GM12865 (cell line): Measurements from ENCODE around the gene CACNA1S.

Experiments used
- DNase-seq: peaks from one replicate; pipeline ENCODE4 v3.0.0; 2010; ENCODE audit warnings: low read depth
- H3K4me3 ChIP-seq: 2 replicates; pipeline ENCODE4 v1.5.1; 2011; ENCODE audit warnings: mild to moderate bottlenecking, low read depth, low read length, control low read depth
- TF ChIP-seq, protein P1 (sequence below): IDR thresholded peaks from 2 replicates; pipeline ENCODE4 v1.5.1; 2011; ENCODE audit warnings: low read length, control low read depth, low read depth, inconsistent platforms; ENCODE audit not compliant: insufficient read depth; ENCODE audit errors: missing control alignments

CACNA1S gene

GRCh38 chr1:201020721-201021629 lies 91.3 kb downstream of the CACNA1S start:
- TF ChIP-seq, protein P1, sequence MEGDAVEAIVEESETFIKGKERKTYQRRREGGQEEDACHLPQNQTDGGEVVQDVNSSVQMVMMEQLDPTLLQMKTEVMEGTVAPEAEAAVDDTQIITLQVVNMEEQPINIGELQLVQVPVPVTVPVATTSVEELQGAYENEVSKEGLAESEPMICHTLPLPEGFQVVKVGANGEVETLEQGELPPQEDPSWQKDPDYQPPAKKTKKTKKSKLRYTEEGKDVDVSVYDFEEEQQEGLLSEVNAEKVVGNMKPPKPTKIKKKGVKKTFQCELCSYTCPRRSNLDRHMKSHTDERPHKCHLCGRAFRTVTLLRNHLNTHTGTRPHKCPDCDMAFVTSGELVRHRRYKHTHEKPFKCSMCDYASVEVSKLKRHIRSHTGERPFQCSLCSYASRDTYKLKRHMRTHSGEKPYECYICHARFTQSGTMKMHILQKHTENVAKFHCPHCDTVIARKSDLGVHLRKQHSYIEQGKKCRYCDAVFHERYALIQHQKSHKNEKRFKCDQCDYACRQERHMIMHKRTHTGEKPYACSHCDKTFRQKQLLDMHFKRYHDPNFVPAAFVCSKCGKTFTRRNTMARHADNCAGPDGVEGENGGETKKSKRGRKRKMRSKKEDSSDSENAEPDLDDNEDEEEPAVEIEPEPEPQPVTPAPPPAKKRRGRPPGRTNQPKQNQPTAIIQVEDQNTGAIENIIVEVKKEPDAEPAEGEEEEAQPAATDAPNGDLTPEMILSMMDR: peak; percentile 52
- peak; percentile 69 for DNase-seq
- H3K4me3 ChIP-seq: peak overlapping the region; percentile 82

DNA sequence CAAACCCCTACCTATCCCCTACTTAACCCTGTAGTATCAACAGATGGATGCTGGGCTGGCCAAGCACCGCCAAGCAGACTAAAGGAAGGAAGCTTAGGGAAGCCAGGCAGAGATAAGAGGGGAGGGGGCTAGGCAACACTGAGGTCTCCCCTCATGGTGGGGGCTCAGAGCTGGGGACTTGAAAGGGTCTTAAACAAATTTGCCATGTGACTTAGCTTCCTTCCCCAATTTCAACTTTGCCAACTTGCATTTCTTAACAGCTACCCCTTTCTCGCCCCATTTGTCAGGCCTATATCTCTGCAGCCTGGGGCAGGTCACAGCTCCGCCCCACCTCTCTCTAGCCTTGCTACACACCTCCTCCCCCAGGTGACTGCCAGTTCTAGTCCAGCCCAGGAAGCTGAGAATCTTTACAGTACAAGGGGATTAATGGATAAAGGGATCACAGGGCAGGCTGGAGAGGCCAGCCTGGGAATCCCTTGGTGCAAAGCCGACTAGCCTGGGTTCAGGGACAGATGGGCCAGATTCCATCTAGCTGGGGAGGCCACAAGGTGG lies 92.1 kb downstream of the CACNA1S start:
- H3K4me3 ChIP-seq: peak overlapping the region; percentile 35
- TF ChIP-seq, protein P1: no peak
- DNase-seq: peak; percentile 59

- TF ChIP-seq, protein P1: no peak
- peak; percentile 94 for DNase-seq
- H3K4me3 ChIP-seq: peak overlapping the region; percentile 7
Observed at GRCh38 chr1:201019321-201019977, 92.8 kb downstream of the CACNA1S start.

GRCh38 chr1:201017828-201018163 lies 94.4 kb downstream of the CACNA1S start:
- no peak for DNase-seq

DNA sequence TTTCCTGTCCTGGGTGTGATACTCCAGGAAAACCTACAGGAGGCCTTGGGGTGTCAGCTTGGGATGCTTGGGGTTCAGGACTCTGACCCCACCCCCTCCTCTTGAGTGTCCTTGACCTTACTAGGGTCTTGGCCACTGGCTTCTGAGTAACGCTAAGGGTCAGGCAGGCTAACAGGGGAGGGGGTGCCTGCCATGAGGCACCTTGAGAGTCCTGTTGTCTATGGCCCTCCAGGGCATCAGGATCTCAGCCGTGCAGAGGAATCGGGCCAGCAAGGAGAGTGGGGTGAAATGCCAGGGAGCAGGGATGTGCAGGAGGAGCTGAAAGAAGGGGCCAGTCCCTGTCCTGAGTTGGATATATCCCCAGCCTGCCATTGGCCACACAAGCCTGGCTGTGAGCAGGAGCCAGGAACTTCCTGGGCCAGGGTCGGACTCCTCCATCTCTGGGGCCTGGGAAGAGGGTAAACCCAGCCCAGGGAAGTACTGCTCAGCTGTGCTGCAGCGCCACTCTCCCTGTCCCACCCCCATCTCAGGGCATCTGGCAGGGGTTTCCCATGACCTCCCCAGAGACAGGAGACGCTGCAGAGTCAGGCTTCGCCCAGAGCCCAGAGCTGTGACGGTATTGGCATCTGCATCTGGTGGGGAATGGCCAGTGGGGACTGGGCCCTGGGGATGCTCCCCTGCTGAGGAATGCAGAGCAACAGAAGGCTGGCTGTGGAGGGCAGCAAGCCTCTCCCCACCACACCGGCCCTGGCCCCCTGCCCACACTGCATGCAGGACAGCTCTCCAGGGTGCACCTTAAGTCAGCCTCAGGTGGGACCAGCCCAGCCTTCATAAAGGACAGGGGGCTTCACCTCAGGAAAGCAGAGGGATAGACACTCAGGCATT lies 95.0 kb downstream of the CACNA1S start:
- TF ChIP-seq, protein P1: no peak

More at GRCh38 chr1:201017828-201018163, 94.4 kb downstream of the CACNA1S start:
- no peak overlapping the region for H3K4me3 ChIP-seq
- TF ChIP-seq, protein P1: no peak

GRCh38 chr1:201016211-201016651 lies 96.0 kb downstream of the CACNA1S start:
- no peak for DNase-seq
- no peak overlapping the region for H3K4me3 ChIP-seq
- TF ChIP-seq, protein P1: no peak

More for the DNA sequence above, 95.0 kb downstream of the CACNA1S start:
- no peak overlapping the region for H3K4me3 ChIP-seq
- DNase-seq: peak; percentile 57
